Liver (tissue), 9 donors: ENCODE results near the gene ZNF592. TPM values are rescaled to one million over a fixed set of nuclear protein-coding genes. Genes with fewer than 3 reads are reported as not detected.

ENCODE experiments used
- DNase-seq: peaks from one replicate; pipeline ENCODE4 v3.0.0-alpha.2; 2017; ENCODE audit warnings: low spot score
- H3K27ac ChIP-seq, 2 donors: one replicate each; pipeline ENCODE4 v1.7.0; 2013; ENCODE audit warnings: inconsistent platforms in 2 of 2, low read length in 2 of 2, control low read depth in 1 of 2, low read depth in 1 of 2, mild to moderate bottlenecking in 1 of 2
- H3K27me3 ChIP-seq, 4 donors: one replicate each; pipeline versions ENCODE4 v1.6.1 to v1.7.0; 2013; ENCODE audit warnings: low read length in 3 of 4, inconsistent platforms in 1 of 4, mild to moderate bottlenecking in 1 of 4, moderate library complexity in 1 of 4; ENCODE audit not compliant: control insufficient read depth in 4 of 4, insufficient read depth in 4 of 4
- H3K36me3 ChIP-seq, 4 donors: one replicate each; pipeline versions ENCODE4 v1.6.1 to v1.7.0; 2013; ENCODE audit warnings: low read length in 3 of 4, mild to moderate bottlenecking in 3 of 4, low read depth in 1 of 4, moderate library complexity in 1 of 4; ENCODE audit not compliant: control insufficient read depth in 4 of 4, insufficient read depth in 3 of 4
- H3K4me1 ChIP-seq, 4 donors: one replicate each; pipeline versions ENCODE4 v1.6.1 to v1.7.0; 2013; ENCODE audit warnings: low read length in 3 of 4, mild to moderate bottlenecking in 3 of 4, moderate library complexity in 1 of 4; ENCODE audit not compliant: control insufficient read depth in 4 of 4, insufficient read depth in 4 of 4
- H3K4me3 ChIP-seq, 3 donors: one replicate each; pipeline versions ENCODE4 v1.6.1 to v1.7.0; 2013; ENCODE audit warnings: low read length in 3 of 3, control low read depth in 1 of 3, low read depth in 1 of 3, mild to moderate bottlenecking in 1 of 3
- H3K9ac ChIP-seq, 2 donors: one replicate each; pipeline ENCODE4 v1.7.0; 2013; ENCODE audit warnings: low read length in 2 of 2, mild to moderate bottlenecking in 2 of 2, moderate library complexity in 2 of 2, control low read depth in 1 of 2, low read depth in 1 of 2
- H3K9me3 ChIP-seq, 4 donors: one replicate each; pipeline versions ENCODE4 v1.6.1 to v1.7.0; 2013; ENCODE audit warnings: low read length in 3 of 4; ENCODE audit not compliant: control insufficient read depth in 4 of 4
- EGR1 ChIP-seq, 2 donors: IDR thresholded peaks; 2 replicates each; pipeline ENCODE4 v1.6.1; 2016 to 2018; ENCODE audit warnings: antibody characterized with exemption in 2 of 2, low read depth in 2 of 2
- FOXA1 ChIP-seq: IDR thresholded peaks from 2 replicates; pipeline ENCODE4 v1.6.1; 2016; ENCODE audit warnings: antibody characterized with exemption
- FOXA2 ChIP-seq: IDR thresholded peaks from 2 replicates; pipeline ENCODE4 v1.6.1; 2016; ENCODE audit warnings: antibody characterized with exemption
- HNF4A ChIP-seq, 2 donors: conservative IDR thresholded peaks; 2 replicates each; pipeline ENCODE4 v1.6.1; 2016; ENCODE audit warnings: antibody characterized with exemption in 2 of 2, mild to moderate bottlenecking in 2 of 2
- HNF4G ChIP-seq: IDR thresholded peaks from 2 replicates; pipeline ENCODE4 v1.6.1; 2016; ENCODE audit warnings: antibody characterized with exemption
- JUND ChIP-seq, 2 donors: IDR thresholded peaks; 2 replicates each; pipeline ENCODE4 v1.6.1; 2016; ENCODE audit warnings: antibody characterized with exemption in 2 of 2
- RAD21 ChIP-seq, 2 donors: IDR thresholded peaks; 2 replicates each; pipeline ENCODE4 v1.6.1; 2016; ENCODE audit warnings: antibody characterized with exemption in 2 of 2, mild to moderate bottlenecking in 2 of 2
- RXRA ChIP-seq, 2 donors: IDR thresholded peaks; 2 replicates each; pipeline ENCODE4 v1.6.1; 2017 to 2018; ENCODE audit warnings: antibody characterized with exemption in 2 of 2, mild to moderate bottlenecking in 1 of 2
- TAF1 ChIP-seq: conservative IDR thresholded peaks from 2 replicates; pipeline ENCODE4 v1.6.1; 2016; ENCODE audit warnings: antibody characterized with exemption, mild to moderate bottlenecking
- ZBTB33 ChIP-seq: IDR thresholded peaks from 2 replicates; pipeline ENCODE4 v1.6.1; 2016; ENCODE audit warnings: antibody characterized with exemption
- WGBS: extraction: QIAGEN DNeasy Blood & Tissue Kit; methylation state at CpG from one replicate; pipeline ENCODE4 v1.1.7; 2013; 5-methylcytosine and 5-hydroxymethylcytosine counted together
- polyA plus RNA-seq, 2 donors: library from polyadenylated mRNA; stranded (reverse) in 1 of 2; unstranded in 1 of 2; fragments of 200-250 nt in 1 of 2; fragments of >200 nt in 1 of 2; fragmentation: Nextera tagmentation in 1 of 2; extraction: Ambion mirVana in 1 of 2; gene quantifications; one replicate each; pipeline versions ENCODE4 v1.2.1 to v1.2.3, GENCODE V29; 2013 to 2015
- total RNA-seq, 2 donors: library from RNA; depleted of rRNA; stranded (reverse); fragments of >200 nt; gene quantifications; one replicate each; pipeline ENCODE4 v1.2.3, GENCODE V29; 2014
- TF ChIP-seq, protein P1 (sequence below): IDR thresholded peaks from 2 replicates; pipeline ENCODE4 v1.6.1; 2016; ENCODE audit warnings: antibody characterized with exemption, mild to moderate bottlenecking
- donor health status: healthy.
- donor health status: healthy.
- donor health status: healthy.
- donor health status: healthy.
- donor health status: healthy.

Gene ZNF592
- total and polyA plus RNA-seq, 4 donors = 4.4 to 10.6 (median 7.5) TPM

GRCh38 chr15:84766461-84767035 is 18.2 kb downstream of the ZNF592 start:
- DNase-seq = no peak
- Histone ChIP-seq H3K27me3 (no peaks in the 10 kb centered on the region), H3K4me3 (no peak overlapping the region), H3K27ac (peak overlapping the region in 1 of 2 donors; percentile 17), H3K4me1 (peaks cover 8 to 31% (median 25%) of the 10 kb centered on the region in 4 donors), H3K36me3 (peaks cover 2 to 16% (median 10%) of the 10 kb centered on the region in 4 donors), H3K9me3 (no peaks in the 10 kb centered on the region), H3K9ac (no peak overlapping the region)
- TF ChIP-seq HNF4A (conservative IDR thresholded peaks at IDR 0.05) (no peak), EGR1 (IDR thresholded peaks at IDR 0.05; ENCODE audit: low read depth in 2 of 2) (no peak), JUND (IDR thresholded peaks at IDR 0.05) (no peak), FOXA2 (no peak), RXRA (IDR thresholded peaks at IDR 0.05) (no peak), TAF1 (no peak), ZBTB33 (no peak), RAD21 (IDR thresholded peaks at IDR 0.05) (no peak), FOXA1 (no peak)
- TF ChIP-seq, protein P1, sequence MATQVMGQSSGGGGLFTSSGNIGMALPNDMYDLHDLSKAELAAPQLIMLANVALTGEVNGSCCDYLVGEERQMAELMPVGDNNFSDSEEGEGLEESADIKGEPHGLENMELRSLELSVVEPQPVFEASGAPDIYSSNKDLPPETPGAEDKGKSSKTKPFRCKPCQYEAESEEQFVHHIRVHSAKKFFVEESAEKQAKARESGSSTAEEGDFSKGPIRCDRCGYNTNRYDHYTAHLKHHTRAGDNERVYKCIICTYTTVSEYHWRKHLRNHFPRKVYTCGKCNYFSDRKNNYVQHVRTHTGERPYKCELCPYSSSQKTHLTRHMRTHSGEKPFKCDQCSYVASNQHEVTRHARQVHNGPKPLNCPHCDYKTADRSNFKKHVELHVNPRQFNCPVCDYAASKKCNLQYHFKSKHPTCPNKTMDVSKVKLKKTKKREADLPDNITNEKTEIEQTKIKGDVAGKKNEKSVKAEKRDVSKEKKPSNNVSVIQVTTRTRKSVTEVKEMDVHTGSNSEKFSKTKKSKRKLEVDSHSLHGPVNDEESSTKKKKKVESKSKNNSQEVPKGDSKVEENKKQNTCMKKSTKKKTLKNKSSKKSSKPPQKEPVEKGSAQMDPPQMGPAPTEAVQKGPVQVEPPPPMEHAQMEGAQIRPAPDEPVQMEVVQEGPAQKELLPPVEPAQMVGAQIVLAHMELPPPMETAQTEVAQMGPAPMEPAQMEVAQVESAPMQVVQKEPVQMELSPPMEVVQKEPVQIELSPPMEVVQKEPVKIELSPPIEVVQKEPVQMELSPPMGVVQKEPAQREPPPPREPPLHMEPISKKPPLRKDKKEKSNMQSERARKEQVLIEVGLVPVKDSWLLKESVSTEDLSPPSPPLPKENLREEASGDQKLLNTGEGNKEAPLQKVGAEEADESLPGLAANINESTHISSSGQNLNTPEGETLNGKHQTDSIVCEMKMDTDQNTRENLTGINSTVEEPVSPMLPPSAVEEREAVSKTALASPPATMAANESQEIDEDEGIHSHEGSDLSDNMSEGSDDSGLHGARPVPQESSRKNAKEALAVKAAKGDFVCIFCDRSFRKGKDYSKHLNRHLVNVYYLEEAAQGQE = no peak
- 95% methylated on average over 6 of the region's 6 CpGs for WGBS

GRCh38 chr15:84772031-84772430 is 23.6 kb downstream of the ZNF592 start:
- DNase-seq = no peak
- no peak for TF ChIP-seq HNF4A (conservative IDR thresholded peaks at IDR 0.05)
- TF ChIP-seq, protein P1 = no peak
- TF ChIP-seq HNF4G = no peak
- TF ChIP-seq EGR1 (IDR thresholded peaks at IDR 0.05; ENCODE audit: low read depth in 2 of 2) = no peak
- no peak for TF ChIP-seq RXRA (IDR thresholded peaks at IDR 0.05)
- no peak for TF ChIP-seq FOXA2
- Histone ChIP-seq H3K4me3 (no peak overlapping the region), H3K27me3 (no peaks in the 10 kb centered on the region), H3K9ac (no peak overlapping the region), H3K9me3 (no peaks in the 10 kb centered on the region), H3K4me1 (peaks cover 2 to 13% (median 6%) of the 10 kb centered on the region in 4 donors), H3K36me3 (peaks cover 4 to 14% (median 6%) of the 10 kb centered on the region in 4 donors), H3K27ac (no peak overlapping the region)
- WGBS = 77% methylated on average over 5 of the region's 5 CpGs
